SK-N-SH (cell line): Measurements from ENCODE around the gene BLCAP. TPM values are rescaled to one million over a fixed set of nuclear protein-coding genes. Genes with fewer than 3 reads are reported as not detected.

Experiments used
- CTCF ChIA-PET: fragments of 300-600, 350-600 bp; formaldehyde crosslinking; extraction: SDS; loops from one replicate; lab custom pipeline; 2021; lab: Yijun Ruan, JAX
- POLR2A ChIA-PET: fragments of 350-600 bp; sonication (Branson Sonifier 250); formaldehyde crosslinking; extraction: SDS; loops from one replicate; lab custom pipeline; 2020; ENCODE audit warnings: antibody characterized with exemption, inconsistent platforms; lab: Yijun Ruan, JAX
- DNase-seq: peaks from one replicate; pipeline ENCODE4 v3.0.0; 2012
- H2AFZ ChIP-seq: fragments of 200-600 bp; sonication (generic); 2 replicates; pipeline ENCODE4 v1.8.1; 2016; ENCODE audit warnings: antibody characterized with exemption, mild to moderate bottlenecking, low read depth
- H3F3A ChIP-seq: fragments of 200-600 bp; sonication (generic); replicated peaks from 2 replicates; pipeline ENCODE3; 2016; ENCODE audit warnings: antibody characterized with exemption, mild to moderate bottlenecking; ENCODE audit not compliant: insufficient read depth
- H3K27ac ChIP-seq, 2 experiments: fragments of 200-500 bp in 1 of 2; fragments of 200-600 bp in 1 of 2; sonication (Bioruptor generic) in 1 of 2; sonication (generic), shearing (Covaris generic) in 1 of 2; 2 replicates each; pipeline versions ENCODE4 v1.5.1 to v1.6.1; 2014 to 2016; ENCODE audit warnings: low read depth in 2 of 2, inconsistent platforms in 1 of 2, low read length in 1 of 2, mild to moderate bottlenecking in 1 of 2, mixed read lengths in 1 of 2
- H3K27me3 ChIP-seq: fragments of 200-600 bp; sonication (generic), shearing (Covaris generic); 2 replicates; pipeline ENCODE4 v1.6.1; 2016; ENCODE audit warnings: mixed run types; ENCODE audit not compliant: insufficient read depth
- H3K36me3 ChIP-seq, 2 experiments: fragments of 200-500 bp in 1 of 2; fragments of 200-600 bp in 1 of 2; sonication (Bioruptor generic) in 1 of 2; sonication (generic) in 1 of 2; replicated peaks in 1 of 2; 2 replicates each; pipeline versions ENCODE3 to v1.5.1; 2014 to 2016; ENCODE audit warnings: low read length in 1 of 2, mild to moderate bottlenecking in 1 of 2; ENCODE audit not compliant: insufficient read depth in 2 of 2, control insufficient read depth in 1 of 2
- H3K4me1 ChIP-seq, 2 experiments: fragments of 200-500 bp in 1 of 2; fragments of 200-600 bp in 1 of 2; sonication (Bioruptor generic) in 1 of 2; sonication (generic), shearing (Covaris generic) in 1 of 2; 2 replicates each; pipeline versions ENCODE4 v1.5.1 to v1.6.1; 2014 to 2016; ENCODE audit warnings: low read depth in 1 of 2, low read length in 1 of 2, mixed run types in 1 of 2; ENCODE audit not compliant: insufficient read depth in 2 of 2, control insufficient read depth in 1 of 2
- H3K4me2 ChIP-seq: fragments of 200-600 bp; sonication (generic), shearing (Covaris generic); 2 replicates; pipeline ENCODE4 v1.6.1; 2017; ENCODE audit warnings: mixed run types
- H3K4me3 ChIP-seq, 2 experiments: fragments of 200-500 bp in 1 of 2; fragments of 200-600 bp in 1 of 2; sonication (Bioruptor generic) in 1 of 2; sonication (generic), shearing (Covaris generic) in 1 of 2; 2 replicates each; pipeline versions ENCODE4 v1.5.1 to v1.8.1; 2014 to 2016; ENCODE audit warnings: low read depth in 2 of 2, inconsistent platforms in 1 of 2, low read length in 1 of 2, mild to moderate bottlenecking in 1 of 2, mixed read lengths in 1 of 2, moderate library complexity in 1 of 2
- H3K79me2 ChIP-seq: fragments of 200-600 bp; sonication (generic); 2 replicates; pipeline ENCODE4 v1.8.1; 2017; ENCODE audit warnings: mild to moderate bottlenecking; ENCODE audit not compliant: insufficient read depth
- H3K9ac ChIP-seq: fragments of 200-600 bp; sonication (generic); 2 replicates; pipeline ENCODE4 v1.6.1; 2017; ENCODE audit warnings: mixed run types
- H3K9me2 ChIP-seq: fragments of 200-600 bp; sonication (generic); 2 replicates; pipeline ENCODE4 v1.6.1; 2017; ENCODE audit warnings: mixed run types
- H3K9me3 ChIP-seq: fragments of 200-600 bp; sonication (generic); 2 replicates; pipeline ENCODE4 v1.6.1; 2017; ENCODE audit warnings: mixed run types, mild to moderate bottlenecking, moderate library complexity
- H4K20me1 ChIP-seq: fragments of 200-600 bp; sonication (generic); 2 replicates; pipeline ENCODE4 v1.6.1; 2017; ENCODE audit warnings: mild to moderate bottlenecking, mixed run types; ENCODE audit not compliant: insufficient read depth
- CHD2 ChIP-seq: fragments of 150-350 bp; IDR thresholded peaks from 2 replicates; pipeline ENCODE4 v1.6.1; 2018; ENCODE audit warnings: low read length; ENCODE audit not compliant: partially characterized antibody
- EZH2phosphoT487 ChIP-seq: fragments of 200-600 bp; sonication (generic); IDR thresholded peaks from 2 replicates; pipeline ENCODE4 v1.6.1; 2017; ENCODE audit warnings: low read depth, mixed run types, mild to moderate bottlenecking, antibody characterized with exemption, moderate library complexity, borderline replicate concordance
- FOXJ3 ChIP-seq: sonication (generic); formaldehyde crosslinking; IDR thresholded peaks from 2 replicates; pipeline ENCODE4 v1.5.1; 2020; ENCODE audit warnings: mild to moderate bottlenecking, missing genetic modification reagents
- IRF3 ChIP-seq: fragments of 150-350 bp; IDR thresholded peaks from 2 replicates; pipeline ENCODE4 v1.6.1; 2016; ENCODE audit warnings: mild to moderate bottlenecking, low read depth, low read length
- MEF2A ChIP-seq: IDR thresholded peaks from 2 replicates; pipeline ENCODE4 v1.4.0; 2012; ENCODE audit warnings: low read depth, borderline replicate concordance
- NRF1 ChIP-seq: IDR thresholded peaks from 2 replicates; pipeline ENCODE4 v1.6.1; 2012; ENCODE audit warnings: low read depth, mild to moderate bottlenecking, low read length
- POLR2AphosphoS5 ChIP-seq: IDR thresholded peaks from 2 replicates; pipeline ENCODE4 v1.6.1; 2012; ENCODE audit warnings: low read depth, low read length
- RAD21 ChIP-seq: IDR thresholded peaks from 2 replicates; pipeline ENCODE4 v1.6.1; 2012; ENCODE audit warnings: mild to moderate bottlenecking, low read length
- RCOR1 ChIP-seq: fragments of 150-350 bp; IDR thresholded peaks from 2 replicates; pipeline ENCODE4 v1.6.1; 2017; ENCODE audit warnings: antibody characterized with exemption, low read length
- REST ChIP-seq: IDR thresholded peaks from 2 replicates; pipeline ENCODE4 v1.6.1; 2012; ENCODE audit warnings: mild to moderate bottlenecking, low read depth, low read length, moderate library complexity
- RXRA ChIP-seq: IDR thresholded peaks from 2 replicates; pipeline ENCODE4 v1.4.0; 2012; ENCODE audit warnings: low read depth, mild to moderate bottlenecking, borderline replicate concordance
- USF1 ChIP-seq: IDR thresholded peaks from 2 replicates; pipeline ENCODE4 v1.4.0; 2012; ENCODE audit warnings: low read depth, borderline replicate concordance
- YY1 ChIP-seq: IDR thresholded peaks from 2 replicates; pipeline ENCODE4 v1.4.0; 2012; ENCODE audit warnings: low read depth, mild to moderate bottlenecking
- WGBS: methylation state at CpG from one replicate; pipeline ENCODE4 v1.1.6; 2017; ENCODE audit warnings: low lambda C conversion rate; 5-methylcytosine and 5-hydroxymethylcytosine counted together
- polyA plus RNA-seq, 3 experiments: library from polyadenylated mRNA; depleted of rRNA; stranded (reverse); fragments of >200 nt; gene quantifications; 2 replicates each; pipeline ENCODE4 v1.2.3, GENCODE V29; 2012

Gene BLCAP
- polyA plus RNA-seq, 1 of the 3 experiments (the other 2 are of a cell fraction), result 55.8 TPM

GRCh38 chr20:37529214-37529967 is 1.7 kb upstream of the BLCAP start:
- Histone ChIP-seq H2AFZ (no peak overlapping the region), H4K20me1 (peaks cover 24% of the 10 kb centered on the region), H3K79me2 (peaks cover 35% of the 10 kb centered on the region), H3K9ac (no peak overlapping the region), H3K36me3 (peaks cover 4% of the 10 kb centered on the region in 2 experiments), H3K4me3 (no peak overlapping the region), H3K4me2 (no peak overlapping the region), H3F3A (no peaks in the 10 kb centered on the region), H3K27ac (no peak overlapping the region), H3K4me1 (peaks cover 15 to 33% of the 10 kb centered on the region in 2 experiments; a peak in 2 of 4 replicates), H3K27me3 (no peaks in the 10 kb centered on the region), H3K9me2 (no peaks in the 10 kb centered on the region), H3K9me3 (no peaks in the 10 kb centered on the region)
- ChIA-PET POLR2A (no interaction called here), CTCF (interaction anchor here (0.8 to 12.5 kb wide), 6 partner anchors 9 to 335 kb away, joined by 3 to 280 read pairs (median 4); no protein-coding TSS in a partner anchor)
- TF ChIP-seq NRF1, result no peak
- TF ChIP-seq USF1, result no peak
- TF ChIP-seq REST, result no peak
- TF ChIP-seq RXRA, result no peak
- TF ChIP-seq EZH2phosphoT487, result no peak
- no peak for TF ChIP-seq IRF3
- no peak for TF ChIP-seq MEF2A
- TF ChIP-seq RCOR1, result no peak
- TF ChIP-seq FOXJ3, result no peak
- no peak for TF ChIP-seq CHD2
- no peak for TF ChIP-seq YY1
- no peak for TF ChIP-seq RAD21
- TF ChIP-seq POLR2AphosphoS5, result no peak
- no peak for DNase-seq
- WGBS, result 77% methylated on average over 8 of the region's 8 CpGs
